Right kidney (tissue), 1 donor: ENCODE results near the gene TRIP6.
"Not testable (repeated sequence)": the region's sequence is repeated elsewhere in the genome, so short reads cannot be mapped to it uniquely, and the experiment has no call there.

Experiments
- DNase-seq: peaks from one replicate; pipeline ENCODE4 v3.0.0-alpha.2; 2016

The TRIP6 gene

DNA sequence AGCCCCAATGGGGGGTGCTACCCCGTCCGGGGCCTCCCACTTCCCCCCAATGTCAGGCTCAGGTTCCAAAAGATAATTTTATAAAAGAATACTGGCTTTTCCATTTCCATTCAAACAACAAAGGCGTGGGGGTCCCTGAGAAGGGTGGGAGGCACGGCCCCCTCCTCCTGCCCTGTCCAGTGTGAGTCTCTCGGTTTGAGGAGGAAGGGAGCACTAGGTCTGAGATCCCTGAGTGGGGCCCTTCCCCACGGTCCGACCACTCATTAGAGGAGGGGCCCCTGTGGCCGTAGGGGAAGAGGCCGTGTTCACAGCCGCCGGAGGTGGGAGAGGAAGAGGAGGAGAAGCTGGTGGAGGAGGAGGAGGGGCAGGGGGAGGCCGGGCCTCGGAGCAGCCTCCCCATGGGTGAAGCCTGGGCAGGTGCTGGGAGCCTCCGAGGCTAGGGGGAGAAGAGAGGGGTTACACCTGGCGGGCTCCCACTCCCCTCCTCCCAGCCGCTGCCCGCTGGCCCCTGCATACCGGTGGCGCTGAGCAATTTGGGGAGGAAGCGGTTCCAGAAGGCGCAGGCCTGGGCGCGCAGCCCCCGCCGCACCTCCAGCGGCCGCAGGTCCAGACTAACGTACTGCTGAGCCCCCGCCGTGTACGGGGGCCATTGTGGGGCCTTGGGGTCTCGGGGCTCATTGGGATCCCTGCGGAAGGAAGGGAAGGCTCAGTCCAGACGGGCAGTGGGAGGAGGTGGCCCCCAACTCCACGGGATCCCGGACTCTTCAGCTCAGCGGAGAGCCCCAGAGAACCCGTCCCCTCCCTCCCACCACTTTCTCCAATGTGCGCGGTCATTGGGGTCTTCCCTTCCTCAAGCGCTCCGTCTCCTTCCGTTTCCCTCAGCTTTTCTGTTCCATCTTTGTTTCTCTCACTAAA, 23.7 kb downstream of the TRIP6 start:
- DNase-seq = peak; percentile 85

DNA sequence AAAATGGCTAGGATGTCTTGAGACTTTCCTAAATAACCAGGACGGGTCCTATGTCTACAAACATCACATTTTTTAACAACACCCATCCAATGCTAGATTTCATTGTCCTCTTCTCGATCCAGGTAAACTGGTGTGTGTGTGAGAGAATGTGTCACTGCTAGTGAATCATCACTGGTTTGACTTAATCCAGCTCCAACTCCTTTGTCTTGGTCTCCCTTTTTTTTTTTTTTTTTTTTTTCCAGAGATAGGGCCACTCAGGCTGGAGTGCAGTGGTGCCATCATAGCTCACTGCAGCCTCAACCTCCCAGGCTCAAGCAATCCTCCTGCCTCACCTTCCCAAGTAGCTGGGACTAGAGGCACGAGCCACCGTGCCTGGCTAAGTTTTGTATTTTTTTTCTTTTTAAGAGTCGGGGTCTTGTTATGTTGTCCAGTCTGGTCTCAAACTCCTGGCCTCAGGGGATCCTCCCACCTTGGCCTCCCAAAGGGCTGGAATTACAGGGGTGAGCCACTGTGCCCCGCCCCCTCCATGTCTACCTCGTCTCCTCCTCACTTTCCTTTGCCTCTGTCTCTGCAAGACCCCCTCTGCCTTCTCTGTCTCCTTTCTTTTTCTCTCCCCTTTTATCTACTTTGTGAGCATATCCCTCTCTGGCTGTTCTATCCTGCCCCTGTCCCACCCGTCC, 24.5 kb downstream of the TRIP6 start:
- peak; percentile 8 for DNase-seq

DNA sequence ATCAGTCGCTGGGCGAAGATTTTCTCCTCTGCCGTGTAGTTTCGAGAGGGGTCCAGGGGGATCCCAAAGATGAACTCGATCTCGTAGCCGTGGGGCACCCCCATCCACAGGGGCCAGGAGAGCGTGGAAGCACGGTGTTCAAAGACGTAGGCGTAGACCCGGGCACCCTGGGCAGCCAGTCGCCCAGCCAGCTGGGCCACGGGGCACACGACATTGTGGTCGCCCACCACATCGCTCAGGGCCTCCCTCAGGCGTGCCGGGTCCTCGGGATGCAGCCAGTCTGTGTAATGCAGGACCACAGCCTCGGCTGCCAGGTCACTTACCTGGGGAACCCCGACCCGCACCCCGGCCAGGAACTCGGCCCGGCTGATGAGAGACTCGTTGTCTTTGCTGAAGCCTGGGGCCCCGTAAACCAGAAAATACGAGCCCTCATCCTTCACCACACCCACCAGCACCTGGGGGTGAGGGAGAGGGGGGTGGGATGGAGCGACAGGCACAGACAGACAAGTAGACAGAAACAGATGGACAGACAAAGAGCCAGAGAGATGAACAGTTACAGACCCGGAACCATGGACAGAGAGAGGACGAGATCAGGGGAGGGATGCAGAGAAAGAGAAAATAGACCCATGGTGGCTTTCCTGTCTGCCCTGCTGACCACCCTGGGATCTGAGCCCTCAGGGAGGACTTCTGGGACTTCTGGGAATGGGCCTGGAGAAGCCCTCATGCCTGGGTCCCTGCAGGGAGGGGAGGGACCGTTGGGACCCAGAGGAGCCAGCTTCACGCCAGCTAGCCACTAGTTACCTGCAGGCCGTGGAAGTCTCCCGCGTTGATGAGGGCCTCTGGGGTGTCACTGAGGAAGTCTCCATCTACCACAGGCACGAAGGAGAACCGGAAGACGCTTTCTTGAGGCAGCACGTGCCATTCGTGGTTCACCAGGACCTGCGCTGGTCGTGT, 25.5 kb downstream of the TRIP6 start:
- peak; percentile 7 for DNase-seq

- no peak for DNase-seq
These were observed 26.2 kb downstream of the TRIP6 start for GRCh38 chr7:100893318-100893895.

DNA sequence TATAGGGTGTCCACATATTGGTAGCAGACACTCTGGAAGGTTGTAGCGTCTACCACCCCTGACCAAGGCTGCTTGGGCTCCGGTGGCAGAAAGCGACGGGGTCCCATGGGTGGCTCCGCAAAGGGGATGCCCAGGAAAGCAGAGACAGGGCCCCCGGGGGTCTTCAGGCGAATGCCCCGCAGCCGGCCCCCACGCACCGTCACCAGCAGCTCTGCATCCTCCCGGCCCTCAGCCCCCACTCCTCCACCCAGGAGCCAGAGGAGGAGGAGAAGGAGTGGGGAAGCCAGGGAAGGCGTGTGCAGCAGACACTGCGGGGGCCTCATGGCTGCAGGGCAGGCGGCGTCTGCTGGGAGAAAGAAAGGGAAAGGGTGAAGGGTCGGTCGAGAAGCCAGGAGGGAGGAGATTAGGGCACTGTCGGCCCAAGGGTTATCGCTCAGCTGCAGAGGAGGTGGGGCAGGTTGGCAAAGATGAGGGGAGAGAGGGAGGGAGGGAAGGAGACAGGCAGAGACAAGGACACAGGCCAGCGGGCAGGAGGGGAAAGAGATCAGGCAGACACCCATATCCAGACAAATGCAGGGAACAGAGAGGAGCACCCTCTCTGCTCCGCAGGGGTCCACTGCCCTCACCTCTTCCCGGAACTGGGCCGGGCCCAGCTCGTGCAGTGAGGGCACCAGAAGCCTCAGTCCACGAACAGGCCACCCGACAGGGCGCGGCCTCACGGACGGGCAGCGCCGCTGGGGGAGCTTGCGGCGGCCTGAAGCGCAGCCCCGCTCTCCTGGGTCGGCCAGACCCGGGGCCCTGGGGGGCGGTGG, 26.9 kb downstream of the TRIP6 start:
- peak; percentile 57 for DNase-seq

DNA sequence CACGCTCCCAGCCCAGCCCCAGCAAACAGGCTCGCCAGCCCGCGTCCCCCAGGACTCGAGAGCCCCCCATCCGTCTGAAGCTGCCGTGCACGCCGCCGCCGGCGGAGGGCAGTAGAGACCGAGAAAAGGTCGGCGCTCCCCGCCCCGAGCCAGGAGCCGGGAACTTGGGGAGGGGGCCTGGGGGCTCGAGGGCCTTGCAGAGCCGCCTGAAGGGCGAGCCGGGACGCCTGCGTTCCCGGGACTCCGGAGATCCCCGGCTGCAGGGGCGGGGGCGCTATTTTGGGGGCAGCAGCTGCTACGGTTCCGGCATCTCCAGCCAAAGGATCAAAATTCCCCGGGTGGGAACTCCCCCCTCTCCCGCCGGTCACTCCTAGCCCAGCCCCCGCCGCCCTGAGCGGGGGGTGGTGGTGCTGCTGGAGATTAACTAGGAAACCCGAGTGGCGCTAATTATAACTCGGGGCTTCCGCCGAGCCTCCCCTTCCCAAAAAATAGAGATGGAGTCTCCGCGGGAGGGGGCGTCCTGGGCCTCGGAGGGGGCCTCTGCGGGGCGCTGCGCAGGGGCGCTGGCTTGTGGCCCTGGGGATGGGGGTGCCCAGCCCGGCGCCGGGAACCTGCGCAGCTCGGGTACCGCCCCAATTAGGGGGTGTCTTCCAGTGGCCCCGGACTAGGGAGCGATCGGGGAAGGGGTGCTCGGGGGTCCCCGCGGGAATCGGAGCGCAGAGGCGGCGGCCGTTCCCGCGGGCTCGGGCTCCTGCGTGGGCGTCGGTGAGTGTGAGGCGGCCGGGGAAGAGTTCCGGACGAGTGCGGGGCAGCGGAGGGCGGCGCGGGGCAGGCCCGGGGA, 27.9 kb downstream of the TRIP6 start:
- DNase-seq = peak; percentile 79

- DNase-seq = no peak
These were observed 28.4 kb downstream of the TRIP6 start, which contains the start of gene ACHE for GRCh38 chr7:100895701-100895955. Gene ACHE, minus strand, starts transcription at chr7:100895888. Its CDS starts 1,656 bp downstream, at chr7:100894232.

DNA sequence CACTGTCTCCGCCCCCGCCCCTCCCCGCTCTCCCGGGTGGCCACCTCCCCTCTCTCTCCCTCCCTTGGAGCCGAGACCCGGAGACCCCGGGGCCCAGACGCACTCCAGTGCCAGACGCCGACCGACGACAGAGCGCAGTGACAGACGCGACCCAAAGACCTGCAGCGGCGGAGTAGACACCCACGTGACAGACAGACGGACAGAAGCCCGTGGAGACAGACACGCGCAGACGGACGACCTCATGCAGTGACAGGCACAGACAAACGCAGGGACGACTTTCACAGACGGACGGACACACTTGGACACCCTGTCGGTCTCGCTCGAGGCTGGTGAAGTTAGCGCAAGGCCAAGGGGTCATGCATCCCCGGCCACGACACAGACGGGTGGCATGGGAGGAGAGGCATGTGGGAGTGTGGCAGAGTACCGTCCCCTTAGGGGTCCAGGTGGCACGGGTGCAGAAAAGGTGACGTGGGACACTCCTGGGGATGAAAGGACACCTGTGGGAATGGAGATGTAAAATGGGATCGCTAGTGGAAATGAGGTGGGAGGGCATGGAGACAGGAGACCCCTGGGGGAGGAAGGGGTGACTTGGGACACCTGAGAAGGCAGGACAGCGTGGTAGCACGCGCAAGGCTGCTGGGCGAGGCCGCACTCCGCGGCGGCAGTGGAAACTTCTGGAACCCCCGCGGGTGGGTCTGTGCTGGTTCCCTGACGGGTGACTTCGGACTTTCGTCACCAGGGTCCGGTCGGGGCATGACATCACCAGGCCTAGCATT, 29.0 kb downstream of the TRIP6 start:
- DNase-seq = peak; percentile 71

DNA sequence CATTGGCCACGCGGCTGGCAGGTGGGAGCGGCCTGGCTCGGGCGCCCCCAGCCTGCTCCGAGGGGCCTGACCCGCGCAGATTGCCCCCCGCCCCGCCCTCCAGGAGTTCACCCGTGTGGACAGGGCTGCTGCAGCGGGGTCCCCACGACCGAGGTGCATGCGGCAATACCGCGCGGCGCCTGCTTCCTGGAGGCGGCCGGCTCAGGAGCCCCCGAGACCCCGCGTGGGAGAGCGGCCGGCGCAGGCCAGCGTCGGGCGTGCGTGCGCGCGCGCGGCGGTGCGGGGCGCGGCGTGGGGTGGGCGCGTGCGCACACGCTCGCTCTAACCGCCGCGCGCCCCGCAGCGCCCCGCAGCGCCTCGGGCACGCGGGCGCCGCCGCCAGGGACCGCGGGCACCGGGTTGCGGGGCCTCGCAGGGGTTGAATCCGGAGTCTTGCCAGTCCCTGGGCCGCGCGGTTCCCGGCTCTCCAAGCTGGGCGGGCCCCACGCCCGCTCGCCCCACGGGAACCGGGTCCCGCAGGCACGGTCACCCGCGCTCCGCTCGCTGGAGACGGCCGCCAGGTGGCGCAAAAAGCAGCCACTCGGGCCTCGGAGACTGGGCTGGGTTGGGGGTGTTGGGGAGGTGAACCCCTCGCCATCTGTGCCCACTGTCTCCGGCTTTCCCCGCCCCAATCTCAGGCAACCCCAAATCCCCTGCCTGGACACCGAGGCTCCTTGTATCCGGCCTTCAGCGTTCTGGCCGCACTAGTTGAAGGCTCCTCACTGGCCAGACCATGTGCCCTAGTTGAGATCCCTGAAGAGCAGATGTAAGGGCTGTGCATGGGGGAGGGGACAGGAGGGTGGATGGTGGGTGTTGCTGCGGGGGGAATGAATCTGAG, 29.8 kb downstream of the TRIP6 start:
- DNase-seq = peak; percentile 74

DNA sequence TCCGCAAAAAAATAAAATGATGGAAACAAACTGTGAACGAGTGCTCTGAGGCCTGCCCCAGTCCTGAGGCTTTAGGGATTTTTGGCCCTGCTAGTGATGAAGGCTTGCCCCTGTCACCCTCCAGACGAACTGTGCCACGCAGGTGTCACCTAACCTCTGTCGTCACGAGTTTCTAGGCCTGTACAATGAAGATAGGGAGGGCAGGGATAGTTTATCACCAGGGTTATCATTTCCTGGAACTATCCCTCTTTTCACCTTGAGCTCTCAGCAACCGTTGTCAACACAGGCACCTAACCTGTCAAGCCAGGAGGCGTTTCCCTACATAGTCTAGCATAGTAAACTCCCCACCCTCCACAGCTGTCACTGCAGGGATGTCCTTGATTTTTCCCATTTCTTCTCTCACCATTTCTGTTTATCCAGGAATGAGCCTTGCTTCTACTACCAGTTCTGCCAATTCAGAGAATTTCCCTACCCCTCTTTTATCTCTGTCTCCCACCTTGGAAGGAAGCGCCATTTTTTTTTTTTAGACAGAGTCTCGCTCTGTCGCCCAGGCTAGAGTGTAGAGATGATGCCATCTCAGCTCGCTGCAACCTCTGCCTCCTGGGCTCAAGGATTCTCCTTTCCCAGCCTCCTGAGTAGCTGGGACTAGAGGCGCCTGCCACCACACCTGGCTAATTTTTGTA, 30.7 kb downstream of the TRIP6 start:
- no peak for DNase-seq

- no peak for DNase-seq
These were observed 32.2 kb downstream of the TRIP6 start for GRCh38 chr7:100899432-100899831.

GRCh38 chr7:100900978-100901377, 33.8 kb downstream of the TRIP6 start:
- DNase-seq = no peak

- DNase-seq = no peak
These were observed 34.7 kb downstream of the TRIP6 start for GRCh38 chr7:100901921-100902332.

- DNase-seq = no peak
These were observed 35.5 kb downstream of the TRIP6 start for GRCh38 chr7:100902638-100903037.

GRCh38 chr7:100908512-100908911, 41.3 kb downstream of the TRIP6 start:
- DNase-seq = no peak

- not testable (repeated sequence) for DNase-seq
These were observed 43.3 kb downstream of the TRIP6 start for GRCh38 chr7:100910443-100910842.

GRCh38 chr7:100911484-100911883, 44.3 kb downstream of the TRIP6 start:
- DNase-seq = no peak
